ENCODE measurements around the gene RPS6KC1.

DNA sequence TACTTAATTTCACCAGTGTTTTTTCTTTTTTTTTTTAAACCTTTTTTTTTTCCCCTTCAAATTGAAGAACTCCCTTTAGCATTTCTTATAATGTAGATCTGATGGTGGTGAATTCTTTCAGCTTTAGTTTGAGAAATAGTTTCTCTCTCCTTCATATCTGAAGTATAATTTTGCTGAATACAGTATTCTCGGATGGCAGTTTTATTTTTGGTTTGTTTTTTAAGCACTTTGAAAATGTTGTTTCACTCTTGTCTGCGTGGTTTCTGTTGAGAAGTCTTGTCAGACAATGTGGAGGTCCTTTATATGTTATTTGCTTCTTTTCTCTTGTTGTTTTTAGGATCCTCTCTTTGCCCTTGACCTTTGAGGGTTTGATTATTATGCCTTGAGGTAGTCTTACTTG, 135.1 kb downstream of the RPS6KC1 start:
- TF ChIP-seq EZH2 (IDR thresholded peaks at IDR 0.05) (no peak), POLR2AphosphoS5 (IDR thresholded peaks at IDR 0.05; ENCODE audit: borderline replicate concordance, low read depth, low read length) (no peak), FOXP2 (optimal IDR thresholded peaks at IDR 0.05; ENCODE audit: control extremely low read depth, extremely low read length, insufficient read depth) (no peak)

All from SK-N-MC (cell line).